Measurements from ENCODE around the gene SMDT1. TPM values are rescaled to one million over a fixed set of nuclear protein-coding genes. Genes with fewer than 3 reads are reported as not detected.
A peak's percentile ranks its signal among the peaks of the same experiment; 100 is the strongest.

The SMDT1 gene
- total and polyA plus RNA-seq, 10 of the 15 experiments (the other 5 are each of a cell fraction or from before 2014, with no cell fraction given) = 19.7 to 176 (median 66.3) TPM

DNA sequence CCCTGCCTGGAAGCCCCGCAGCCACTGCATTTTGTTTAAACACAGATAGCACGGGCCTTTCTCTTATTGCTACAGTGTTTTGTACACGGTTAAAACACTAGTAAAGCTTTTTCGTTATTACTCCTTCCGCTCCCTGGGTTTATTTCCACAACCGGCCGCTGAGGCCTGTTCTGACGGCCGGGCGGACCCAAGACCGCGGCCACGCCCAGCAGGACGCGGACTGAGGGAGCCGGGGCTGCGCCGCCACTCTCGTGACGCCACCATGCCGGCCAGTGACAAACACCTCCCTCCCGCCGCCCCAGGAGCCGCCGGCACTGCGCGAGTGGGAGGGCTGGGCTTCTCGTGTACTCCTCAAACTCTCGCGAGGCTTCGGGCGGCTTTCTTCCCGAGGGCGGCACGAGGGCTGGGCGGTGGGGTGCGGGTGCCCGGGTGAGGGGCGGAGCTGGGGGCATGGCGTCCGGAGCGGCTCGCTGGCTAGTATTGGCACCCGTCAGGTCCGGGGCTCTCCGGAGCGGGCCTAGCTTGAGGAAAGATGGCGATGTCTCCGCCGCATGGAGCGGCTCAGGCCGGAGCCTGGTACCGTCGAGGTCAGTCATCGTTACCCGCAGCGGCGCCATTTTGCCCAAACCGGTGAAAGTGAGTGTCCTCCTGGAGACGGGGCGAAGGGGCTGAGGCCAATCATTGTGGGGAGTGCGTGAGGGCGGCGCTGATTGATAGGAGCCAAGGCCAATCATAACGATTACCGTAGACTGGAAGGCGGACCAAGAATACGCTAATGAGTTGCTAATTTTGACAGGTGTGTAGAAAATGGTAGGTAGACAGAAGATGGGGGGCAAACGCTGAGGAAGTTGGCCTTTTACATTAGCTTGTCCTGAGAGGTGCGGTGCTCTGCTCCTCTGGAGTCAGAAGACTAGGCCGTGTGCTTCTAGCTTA, at the start of gene SMDT1 (continued):
- TF ChIP-seq SIX5 (IDR thresholded peaks at IDR 0.05; ENCODE audit: low read depth, low read length, severe bottlenecking) (no peak), POLR2AphosphoS5 (IDR thresholded peaks at IDR 0.05; ENCODE audit: low read length) (peak; percentile 87), STAT3 (IDR thresholded peaks at IDR 0.05; ENCODE audit: low read depth, low read length) (no peak), ZNF592 (IDR thresholded peaks at IDR 0.05) (peak; percentile 78; the same call in 1 of the 2 replicates), MYB (IDR thresholded peaks at IDR 0.05; ENCODE audit: borderline replicate concordance, low read depth, low read length) (0 out of 2 replicates have a peak, but pooled peaks have one; percentile 32), CREM (IDR thresholded peaks at IDR 0.05; ENCODE audit: low read depth) (peak; percentile 73), TCF3 (IDR thresholded peaks at IDR 0.05; ENCODE audit: borderline replicate concordance, insufficient read depth, low read depth, low read length) (no peak), MXI1 (IDR thresholded peaks at IDR 0.05; ENCODE audit: low read depth, low read length) (peak; percentile 77; the same call in 1 of the 2 replicates), BMI1 (IDR thresholded peaks at IDR 0.05; ENCODE audit: borderline replicate concordance) (no peak), ESRRA (IDR thresholded peaks at IDR 0.05; ENCODE audit: low read length) (0 out of 2 replicates have a peak, but pooled peaks have one; percentile 63), IRF5 (IDR thresholded peaks at IDR 0.05; ENCODE audit: borderline replicate concordance) (peak; percentile 64), SREBF2 (IDR thresholded peaks at IDR 0.05; ENCODE audit: low read length) (no peak), CREB1 (IDR thresholded peaks at IDR 0.05; ENCODE audit: low read depth) (peak; percentile 82), CHD2 (IDR thresholded peaks at IDR 0.05; ENCODE audit: borderline replicate concordance, low read depth, low read length) (peak; percentile 98), HDAC6 (IDR thresholded peaks at IDR 0.05; ENCODE audit: unreplicated experiment) (peak; percentile 29), JUND (IDR thresholded peaks at IDR 0.05; ENCODE audit: low read depth, low read length) (0 out of 2 replicates have a peak, but pooled peaks have one; percentile 26), USF1 (IDR thresholded peaks at IDR 0.05; ENCODE audit: borderline replicate concordance, extremely low read length, insufficient read depth, low read depth, low read length) (peak; percentile 42)
- TF ChIP-seq, protein P1, sequence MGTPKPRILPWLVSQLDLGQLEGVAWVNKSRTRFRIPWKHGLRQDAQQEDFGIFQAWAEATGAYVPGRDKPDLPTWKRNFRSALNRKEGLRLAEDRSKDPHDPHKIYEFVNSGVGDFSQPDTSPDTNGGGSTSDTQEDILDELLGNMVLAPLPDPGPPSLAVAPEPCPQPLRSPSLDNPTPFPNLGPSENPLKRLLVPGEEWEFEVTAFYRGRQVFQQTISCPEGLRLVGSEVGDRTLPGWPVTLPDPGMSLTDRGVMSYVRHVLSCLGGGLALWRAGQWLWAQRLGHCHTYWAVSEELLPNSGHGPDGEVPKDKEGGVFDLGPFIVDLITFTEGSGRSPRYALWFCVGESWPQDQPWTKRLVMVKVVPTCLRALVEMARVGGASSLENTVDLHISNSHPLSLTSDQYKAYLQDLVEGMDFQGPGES (IDR thresholded peaks at IDR 0.05) = peak; percentile 81
